GM12878 (cell line): ENCODE results near the gene CAMTA1. TPM values are rescaled to one million over a fixed set of nuclear protein-coding genes. Genes with fewer than 3 reads are reported as not detected.

Experiments used
- ATAC-seq: fragments of 200-7000 bp; cut with Tn5 transposase; 3 replicates; pipeline ENCODE4 v1.9.1; 2020; ENCODE audit warnings: mild to moderate bottlenecking, moderate library complexity
- BruUV-seq: library from RNA; stranded (reverse); fragments of 400-500 nt; replicated peaks from 2 replicates; lab custom pipeline; 2021; lab: Mats Ljungman, UMichigan
- CTCF ChIA-PET: fragments of 300-600 bp; sonication (Branson Sonifier 250); formaldehyde crosslinking; extraction: SDS; loops from one replicate; lab custom pipeline; 2021; ENCODE audit warnings: inconsistent platforms; lab: Yijun Ruan, JAX
- POLR2A ChIA-PET: fragments of 350-600 bp; formaldehyde crosslinking; extraction: SDS; loops from one replicate; lab custom pipeline; 2021; ENCODE audit warnings: inconsistent platforms; lab: Charles Lee
- RAD21 ChIA-PET: fragments of 300-600 bp; sonication (Branson Sonifier 250); formaldehyde crosslinking; loops from one replicate; lab custom pipeline; 2023; ENCODE audit warnings: antibody characterized with exemption; ENCODE audit not compliant: unreplicated experiment; lab: Charles Lee
- SMC1A ChIA-PET: fragments of 300-600 bp; sonication (Branson Sonifier 250); formaldehyde crosslinking; loops from one replicate; lab custom pipeline; 2023; ENCODE audit not compliant: unreplicated experiment, uncharacterized antibody; lab: Charles Lee
- DNase-seq: peaks from one replicate; pipeline ENCODE4 v3.0.0-alpha.2; 2011; ENCODE audit warnings: low read depth, low spot score
- FAIRE-seq: peaks from 3 replicates; lab custom pipeline; 2011; peaks lifted over from hg19 to GRCh38; lab: Jason Lieb, UNC
- H2AFZ ChIP-seq: 2 replicates; pipeline ENCODE4 v1.6.0; 2011; ENCODE audit warnings: low read depth, low read length, control low read depth; ENCODE audit not compliant: control insufficient read depth
- H3K27ac ChIP-seq: 2 replicates; pipeline ENCODE4 v1.5.1; 2011; ENCODE audit warnings: control low read depth; ENCODE audit not compliant: control insufficient read depth, insufficient read depth
- H3K27me3 ChIP-seq, 2 experiments: replicated peaks in 1 of 2; 2 replicates each; pipeline versions ENCODE4 v1.6.0 to v1.6.1; 2011; ENCODE audit warnings: low read length in 1 of 2; ENCODE audit not compliant: control insufficient read depth in 2 of 2, insufficient read depth in 2 of 2
- H3K36me3 ChIP-seq, 2 experiments: 2 replicates each; pipeline ENCODE4 v1.5.1; 2011; ENCODE audit warnings: low read length in 1 of 2; ENCODE audit not compliant: control insufficient read depth in 2 of 2, insufficient read depth in 2 of 2
- H3K4me1 ChIP-seq: 2 replicates; pipeline ENCODE4 v1.6.1; 2011; ENCODE audit warnings: mild to moderate bottlenecking, low read length, moderate library complexity, mixed read lengths; ENCODE audit not compliant: control insufficient read depth, insufficient read depth
- H3K4me2 ChIP-seq: 2 replicates; pipeline ENCODE4 v1.6.0; 2011; ENCODE audit warnings: control low read depth; ENCODE audit not compliant: control insufficient read depth, insufficient read depth
- H3K4me3 ChIP-seq: fragments of 200-600 bp; sonication (generic); 2 replicates; pipeline ENCODE4 v1.5.1; 2016
- H3K79me2 ChIP-seq: 2 replicates; pipeline ENCODE4 v1.6.0; 2011; ENCODE audit warnings: low read length; ENCODE audit not compliant: control insufficient read depth, insufficient read depth
- H3K9ac ChIP-seq: 2 replicates; pipeline ENCODE4 v1.8.0; 2011; ENCODE audit warnings: low read length, control low read depth, mixed read lengths; ENCODE audit not compliant: control insufficient read depth, insufficient read depth
- H3K9me3 ChIP-seq: replicated peaks from 3 replicates; pipeline ENCODE4 v1.5.1; 2011; ENCODE audit warnings: mild to moderate bottlenecking, low read length; ENCODE audit not compliant: control insufficient read depth, insufficient read depth
- H4K20me1 ChIP-seq: 2 replicates; pipeline ENCODE4 v1.6.0; 2011; ENCODE audit not compliant: control insufficient read depth, insufficient read depth
- CHD4 ChIP-seq: fragments of 200-600 bp; sonication (generic); IDR thresholded peaks from 2 replicates; pipeline ENCODE4 v1.6.1; 2016; ENCODE audit warnings: mild to moderate bottlenecking
- ESRRA ChIP-seq: IDR thresholded peaks from 2 replicates; pipeline ENCODE4 v1.6.1; 2012; ENCODE audit warnings: mild to moderate bottlenecking, low read length, improper control_type of control experiment
- ETV6 ChIP-seq, 2 experiments: fragments of 450-650 bp in 1 of 2; IDR thresholded peaks in 1 of 2; conservative IDR thresholded peaks in 1 of 2; 2 replicates each; pipeline ENCODE4 v1.6.1; 2014; ENCODE audit warnings: antibody characterized with exemption in 1 of 2, borderline replicate concordance in 1 of 2, low read depth in 1 of 2, mild to moderate bottlenecking in 1 of 2, moderate library complexity in 1 of 2
- IRF4 ChIP-seq: IDR thresholded peaks from 2 replicates; pipeline ENCODE4 v1.6.1; 2011; ENCODE audit warnings: low read depth, low read length
- SMAD5 ChIP-seq: IDR thresholded peaks from 2 replicates; pipeline ENCODE4 v1.6.1; 2016; ENCODE audit warnings: antibody characterized with exemption, low read depth
- YBX1 ChIP-seq: fragments of 450-650 bp; IDR thresholded peaks from 2 replicates; pipeline ENCODE4 v1.6.1; 2016; ENCODE audit warnings: antibody characterized with exemption
- ZNF24 ChIP-seq: fragments of 450-650 bp; IDR thresholded peaks from 2 replicates; pipeline ENCODE4 v1.6.1; 2017; ENCODE audit warnings: antibody characterized with exemption, mild to moderate bottlenecking
- WGBS: methylation state at CpG from one replicate; pipeline ENCODE4 v1.1.6; 2016; ENCODE audit warnings: low lambda C conversion rate; ENCODE audit not compliant: insufficient replicate concordance, insufficient coverage; ENCODE audit errors: missing lambda C conversion rate; 5-methylcytosine and 5-hydroxymethylcytosine counted together
- in situ Hi-C: fragments of 300-500 bp; cut with MboI; formaldehyde crosslinking; loops from 9 replicates; pipeline ENCODE4 v1.14.3; 2018; ENCODE audit warnings: mixed read lengths
- intact Hi-C: fragments of 100-400 bp; cut with micrococcal nuclease; formaldehyde crosslinking; loops from one replicate; pipeline ENCODE4 v1.14.2; 2022; ENCODE audit not compliant: unreplicated experiment
- polyA plus RNA-seq, 11 experiments: library from polyadenylated mRNA; depleted of rRNA in 4 of 11; unstranded in 6 of 11; stranded (reverse) in 5 of 11; fragments of >200 nt; fragmentation: Nextera tagmentation in 4 of 11; fragmentation: Illumina TruSeq in 1 of 11; extraction: Ambion mirVana in 4 of 11; extraction: Trizol in 1 of 11; gene quantifications; 1 replicate in 1 of 11; 2 replicates in 10 of 11; pipeline versions ENCODE4 v1.2.1 to v1.2.3, GENCODE V29; 2011 to 2016; ENCODE audit warnings: inconsistent platforms in 2 of 11, missing spikeins in 2 of 11, low read depth in 1 of 11
- total RNA-seq, 4 experiments: library from RNA; depleted of rRNA in 3 of 4; stranded (reverse); fragments of >200 nt in 3 of 4; fragmentation: Illumina TruSeq in 1 of 4; extraction: Trizol in 1 of 4; gene quantifications; 2 replicates each; pipeline versions ENCODE4 v1.2.1 to v1.2.3, GENCODE V29; 2013 to 2021
- TF ChIP-seq, protein P1 (sequence below): fragments of 450-650 bp; conservative IDR thresholded peaks from 2 replicates; pipeline ENCODE4 v1.6.1; 2017; ENCODE audit warnings: mild to moderate bottlenecking, moderate library complexity
- TF ChIP-seq, protein P2 (sequence below): fragments of 150-350 bp; IDR thresholded peaks from 2 replicates; pipeline ENCODE4 v1.6.1; 2016; ENCODE audit warnings: low read depth, low read length

CAMTA1 gene
- total and polyA plus RNA-seq, 10 of the 15 experiments (the other 5 are each of a cell fraction or from before 2014, with no cell fraction given): 37.7 to 148 (median 76.4) TPM

GRCh38 chr1:7761103-7761502, 975.8 kb downstream of the CAMTA1 start:
- TF ChIP-seq, protein P1, sequence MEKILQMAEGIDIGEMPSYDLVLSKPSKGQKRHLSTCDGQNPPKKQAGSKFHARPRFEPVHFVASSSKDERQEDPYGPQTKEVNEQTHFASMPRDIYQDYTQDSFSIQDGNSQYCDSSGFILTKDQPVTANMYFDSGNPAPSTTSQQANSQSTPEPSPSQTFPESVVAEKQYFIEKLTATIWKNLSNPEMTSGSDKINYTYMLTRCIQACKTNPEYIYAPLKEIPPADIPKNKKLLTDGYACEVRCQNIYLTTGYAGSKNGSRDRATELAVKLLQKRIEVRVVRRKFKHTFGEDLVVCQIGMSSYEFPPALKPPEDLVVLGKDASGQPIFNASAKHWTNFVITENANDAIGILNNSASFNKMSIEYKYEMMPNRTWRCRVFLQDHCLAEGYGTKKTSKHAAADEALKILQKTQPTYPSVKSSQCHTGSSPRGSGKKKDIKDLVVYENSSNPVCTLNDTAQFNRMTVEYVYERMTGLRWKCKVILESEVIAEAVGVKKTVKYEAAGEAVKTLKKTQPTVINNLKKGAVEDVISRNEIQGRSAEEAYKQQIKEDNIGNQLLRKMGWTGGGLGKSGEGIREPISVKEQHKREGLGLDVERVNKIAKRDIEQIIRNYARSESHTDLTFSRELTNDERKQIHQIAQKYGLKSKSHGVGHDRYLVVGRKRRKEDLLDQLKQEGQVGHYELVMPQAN: no peak
- TF ChIP-seq IRF4: no peak
- TF ChIP-seq SMAD5: no peak
- no peak for TF ChIP-seq ZNF24
- TF ChIP-seq YBX1: no peak
- TF ChIP-seq, protein P2, sequence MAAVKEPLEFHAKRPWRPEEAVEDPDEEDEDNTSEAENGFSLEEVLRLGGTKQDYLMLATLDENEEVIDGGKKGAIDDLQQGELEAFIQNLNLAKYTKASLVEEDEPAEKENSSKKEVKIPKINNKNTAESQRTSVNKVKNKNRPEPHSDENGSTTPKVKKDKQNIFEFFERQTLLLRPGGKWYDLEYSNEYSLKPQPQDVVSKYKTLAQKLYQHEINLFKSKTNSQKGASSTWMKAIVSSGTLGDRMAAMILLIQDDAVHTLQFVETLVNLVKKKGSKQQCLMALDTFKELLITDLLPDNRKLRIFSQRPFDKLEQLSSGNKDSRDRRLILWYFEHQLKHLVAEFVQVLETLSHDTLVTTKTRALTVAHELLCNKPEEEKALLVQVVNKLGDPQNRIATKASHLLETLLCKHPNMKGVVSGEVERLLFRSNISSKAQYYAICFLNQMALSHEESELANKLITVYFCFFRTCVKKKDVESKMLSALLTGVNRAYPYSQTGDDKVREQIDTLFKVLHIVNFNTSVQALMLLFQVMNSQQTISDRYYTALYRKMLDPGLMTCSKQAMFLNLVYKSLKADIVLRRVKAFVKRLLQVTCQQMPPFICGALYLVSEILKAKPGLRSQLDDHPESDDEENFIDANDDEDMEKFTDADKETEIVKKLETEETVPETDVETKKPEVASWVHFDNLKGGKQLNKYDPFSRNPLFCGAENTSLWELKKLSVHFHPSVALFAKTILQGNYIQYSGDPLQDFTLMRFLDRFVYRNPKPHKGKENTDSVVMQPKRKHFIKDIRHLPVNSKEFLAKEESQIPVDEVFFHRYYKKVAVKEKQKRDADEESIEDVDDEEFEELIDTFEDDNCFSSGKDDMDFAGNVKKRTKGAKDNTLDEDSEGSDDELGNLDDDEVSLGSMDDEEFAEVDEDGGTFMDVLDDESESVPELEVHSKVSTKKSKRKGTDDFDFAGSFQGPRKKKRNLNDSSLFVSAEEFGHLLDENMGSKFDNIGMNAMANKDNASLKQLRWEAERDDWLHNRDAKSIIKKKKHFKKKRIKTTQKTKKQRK: no peak
- no peak for TF ChIP-seq CHD4
- no peak for TF ChIP-seq ESRRA
- no peak for TF ChIP-seq ETV6 (conservative IDR thresholded peaks at IDR 0.05 in 1 of 2, IDR thresholded peaks at IDR 0.05 in 1 of 2; ENCODE audit: borderline replicate concordance in 1 of 2, low read depth in 1 of 2)
- WGBS: 47% methylated on average over 3 of the region's 3 CpGs
- Histone ChIP-seq H3K4me3 (no peak overlapping the region), H3K27ac (no peak overlapping the region), H3K4me1 (no peaks in the 10 kb centered on the region), H3K79me2 (no peaks in the 10 kb centered on the region), H3K4me2 (no peak overlapping the region), H3K27me3 (no peaks in the 10 kb centered on the region), H3K9ac (no peak overlapping the region), H2AFZ (no peak overlapping the region), H3K9me3 (no peaks in the 10 kb centered on the region), H4K20me1 (no peaks in the 10 kb centered on the region), H3K36me3 (no peaks in the 10 kb centered on the region)
- FAIRE-seq (no peak), DNase-seq (no peak), ATAC-seq (no peak)
- BruUV-seq: no TSS peak
- POLR2A ChIA-PET: no interaction called here
- intact Hi-C loops (no loop called here), in situ Hi-C loops (no loop called here)
- CTCF ChIA-PET: interaction anchor here (1.6 to 3.9 kb wide), 3 partner anchors 9 to 94 kb away, joined by 3 to 34 read pairs (median 4); no protein-coding TSS in a partner anchor
- SMC1A ChIA-PET: interaction anchor here (1.0 to 1.3 kb wide), 2 partner anchors 8 to 254 kb away, joined by 3 to 4 read pairs; no protein-coding TSS in a partner anchor
- RAD21 ChIA-PET: no interaction called here
